ENCODE results near the gene CCNF.
A peak's percentile ranks its signal among the peaks of the same experiment; 100 is the strongest.

The CCNF gene

GRCh38 chr16:2485811-2486507 is 56.7 kb downstream of the CCNF start:
- DNase-seq (ENCODE audit: low read depth, low spot score) = no peak

DNA sequence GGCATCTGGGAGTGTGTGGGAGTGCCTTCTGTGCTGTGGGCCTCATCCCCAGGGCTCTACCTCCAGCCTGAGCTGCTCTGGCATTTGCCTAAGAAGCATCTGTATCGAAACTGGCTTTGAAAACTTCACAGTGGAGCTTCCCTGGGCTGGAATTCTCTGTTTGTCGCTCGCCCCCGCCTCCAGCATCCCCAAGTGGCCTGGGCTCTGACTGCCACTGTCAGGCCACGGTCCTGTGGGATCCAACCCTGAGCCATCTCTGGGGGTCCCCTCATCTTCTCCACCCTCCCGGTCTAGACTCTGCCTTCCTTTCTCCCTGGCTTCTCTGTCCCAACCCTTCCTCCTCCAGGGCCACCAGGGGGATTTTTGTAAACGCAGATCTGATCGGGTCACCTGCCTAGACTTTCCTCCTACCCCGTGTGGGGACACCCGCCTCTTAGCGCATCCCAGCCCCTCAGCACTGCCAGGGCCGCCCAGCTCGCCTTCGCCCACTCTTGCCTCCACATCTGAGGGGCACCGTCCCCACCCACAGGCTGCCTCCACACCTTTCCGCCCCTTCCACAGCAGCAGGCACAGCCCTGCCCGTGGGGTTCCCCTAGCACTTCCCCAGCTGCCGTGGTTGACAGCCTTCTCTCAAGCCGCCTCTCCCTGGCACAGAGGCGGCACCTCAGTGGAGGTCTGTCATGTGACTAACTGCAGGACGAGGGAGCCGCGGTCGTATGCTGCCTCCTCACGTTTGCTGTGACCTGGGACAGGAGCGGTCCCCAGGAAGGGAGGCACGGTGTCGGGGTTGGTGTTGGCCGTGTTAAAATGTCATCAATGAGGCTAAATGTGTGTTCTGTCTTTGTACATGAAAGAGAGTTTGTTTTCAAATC is 57.6 kb downstream of the CCNF start:
- peak; percentile 57 for DNase-seq (ENCODE audit: low read depth, low spot score)

DNA sequence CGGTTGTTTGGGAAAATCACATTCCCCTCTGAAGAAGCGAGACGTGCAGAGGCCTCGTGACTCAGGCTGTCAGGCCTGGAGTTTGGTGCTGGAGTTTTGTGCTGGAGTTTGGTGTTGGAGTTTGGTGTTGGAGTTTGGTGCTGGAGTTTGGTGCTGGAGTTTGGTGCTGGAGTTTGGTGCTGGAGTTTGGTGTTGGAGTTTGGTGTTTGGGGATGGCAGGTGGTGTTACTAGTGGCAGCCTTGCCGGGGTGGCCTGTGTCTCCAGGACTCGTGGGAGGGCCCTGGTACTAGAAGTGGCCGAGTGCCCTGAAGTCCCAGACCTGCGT is 58.2 kb downstream of the CCNF start:
- no peak for DNase-seq (ENCODE audit: low read depth, low spot score)

DNA sequence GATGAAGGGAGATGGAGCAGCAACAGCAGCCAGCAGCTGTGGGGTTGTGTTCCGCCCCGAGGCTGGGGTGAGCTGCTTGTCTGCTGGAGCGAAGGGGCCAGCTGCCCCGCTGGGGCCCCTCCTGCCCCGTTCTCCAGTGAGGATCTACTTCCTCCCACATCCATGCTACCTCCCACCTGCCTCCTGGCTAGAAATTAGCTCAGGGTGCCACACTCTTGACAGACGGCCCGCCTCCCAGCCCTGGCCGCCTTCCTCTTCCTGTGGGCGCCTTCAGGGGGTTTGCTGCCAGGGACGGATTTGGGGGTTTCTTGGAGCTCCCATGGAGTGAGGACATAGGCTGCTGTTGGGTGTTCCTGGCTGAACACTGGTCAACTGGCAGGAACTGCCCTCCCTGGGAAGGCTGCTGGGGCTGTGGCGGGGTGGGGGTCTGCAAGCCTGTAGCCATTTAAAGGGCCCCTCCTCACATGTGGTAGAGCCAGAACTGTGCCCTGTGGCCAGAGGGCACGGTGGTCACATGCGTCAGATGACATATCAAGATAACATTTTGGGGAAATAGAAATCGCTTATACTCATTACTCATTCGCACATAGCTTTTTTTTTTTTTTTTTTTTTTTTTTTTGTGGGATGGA is 58.8 kb downstream of the CCNF start:
- DNase-seq (ENCODE audit: low read depth, low spot score) = no peak

DNA sequence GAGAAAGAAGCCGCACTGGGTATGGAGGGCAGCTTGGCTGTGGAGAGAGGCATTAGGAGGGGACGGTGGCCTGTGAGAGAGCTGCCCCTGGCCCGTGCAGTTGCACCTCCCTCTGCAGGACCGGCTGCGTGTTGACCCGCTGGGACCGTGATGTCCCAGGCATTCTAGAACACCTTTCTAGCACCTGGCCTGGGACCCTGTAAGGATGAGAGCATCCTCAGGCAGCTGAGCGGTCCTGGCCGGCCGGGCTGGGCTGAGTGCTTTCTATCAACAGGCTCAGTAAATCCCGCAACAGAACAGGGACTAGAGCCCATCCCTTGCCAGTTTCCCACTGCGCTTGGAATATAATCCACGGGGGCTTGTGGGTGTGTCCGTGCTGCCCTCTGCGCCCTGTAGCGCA is 60.3 kb downstream of the CCNF start:
- no peak for DNase-seq (ENCODE audit: low read depth, low spot score)

GRCh38 chr16:2490190-2491105 is 61.2 kb downstream of the CCNF start:
- DNase-seq (ENCODE audit: low read depth, low spot score) = no peak

DNA sequence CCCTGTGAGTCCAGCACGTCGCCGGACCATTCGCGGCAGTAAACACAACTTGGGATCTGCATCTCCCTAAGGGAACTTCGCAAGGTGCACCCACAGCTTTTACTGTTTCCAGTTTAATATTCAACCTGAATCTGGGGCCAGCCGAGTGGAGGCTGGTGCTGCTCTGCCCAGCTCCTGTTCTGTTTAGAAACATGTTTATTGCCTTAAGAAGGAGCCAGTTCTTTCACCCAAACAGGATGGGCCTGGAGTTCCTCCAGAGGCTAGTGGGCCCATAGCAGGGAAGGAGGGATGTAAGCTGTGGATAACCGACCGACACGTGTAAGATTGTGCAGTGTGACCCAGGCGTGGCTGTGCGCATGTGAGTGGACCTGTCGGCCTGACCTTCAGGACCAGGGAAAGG is 63.0 kb downstream of the CCNF start:
- no peak for DNase-seq (ENCODE audit: low read depth, low spot score)

GRCh38 chr16:2493605-2494004 is 64.4 kb downstream of the CCNF start:
- no peak for DNase-seq (ENCODE audit: low read depth, low spot score)

- no peak for DNase-seq (ENCODE audit: low read depth, low spot score)
These were observed 65.4 kb downstream of the CCNF start for GRCh38 chr16:2494616-2495015.

- DNase-seq (ENCODE audit: low read depth, low spot score) = no peak
These were observed 65.8 kb downstream of the CCNF start for GRCh38 chr16:2495041-2495440.

- DNase-seq (ENCODE audit: low read depth, low spot score) = no peak
These were observed 67.2 kb downstream of the CCNF start for GRCh38 chr16:2496223-2497115.

DNA sequence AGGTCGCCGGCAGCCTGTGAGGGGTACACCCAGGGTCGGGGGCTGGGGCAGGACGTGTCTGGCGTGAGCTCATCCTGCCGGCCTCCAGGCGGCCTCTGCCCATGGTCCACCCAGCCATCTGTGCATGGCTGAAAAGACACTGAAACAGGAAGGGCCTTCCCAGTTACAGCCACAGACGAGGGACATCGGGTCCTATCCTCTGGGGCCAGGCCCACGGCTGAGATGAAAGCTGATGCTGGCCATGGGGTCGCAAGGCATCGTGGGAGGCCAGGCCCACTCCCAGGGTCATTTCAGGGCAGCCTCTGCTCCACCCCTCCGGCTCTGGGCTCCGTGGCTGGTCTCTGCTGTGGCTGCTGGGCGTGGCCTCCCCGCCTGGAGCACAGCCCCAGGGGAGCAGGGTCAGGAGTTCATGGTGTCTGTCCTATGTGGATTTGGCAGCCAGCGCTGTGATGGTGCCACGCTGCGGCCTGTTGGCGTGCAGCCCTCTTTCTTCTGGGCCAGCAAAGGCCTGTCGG is 67.9 kb downstream of the CCNF start:
- no peak for DNase-seq (ENCODE audit: low read depth, low spot score)

- DNase-seq (ENCODE audit: low read depth, low spot score) = no peak
These were observed 68.6 kb downstream of the CCNF start for GRCh38 chr16:2497695-2498484.

- no peak for DNase-seq (ENCODE audit: low read depth, low spot score)
These were observed 69.4 kb downstream of the CCNF start for GRCh38 chr16:2498531-2499253.

GRCh38 chr16:2499454-2499853 is 70.2 kb downstream of the CCNF start:
- no peak for DNase-seq (ENCODE audit: low read depth, low spot score)

GRCh38 chr16:2499890-2500429 is 70.7 kb downstream of the CCNF start:
- DNase-seq (ENCODE audit: low read depth, low spot score) = no peak

DNA sequence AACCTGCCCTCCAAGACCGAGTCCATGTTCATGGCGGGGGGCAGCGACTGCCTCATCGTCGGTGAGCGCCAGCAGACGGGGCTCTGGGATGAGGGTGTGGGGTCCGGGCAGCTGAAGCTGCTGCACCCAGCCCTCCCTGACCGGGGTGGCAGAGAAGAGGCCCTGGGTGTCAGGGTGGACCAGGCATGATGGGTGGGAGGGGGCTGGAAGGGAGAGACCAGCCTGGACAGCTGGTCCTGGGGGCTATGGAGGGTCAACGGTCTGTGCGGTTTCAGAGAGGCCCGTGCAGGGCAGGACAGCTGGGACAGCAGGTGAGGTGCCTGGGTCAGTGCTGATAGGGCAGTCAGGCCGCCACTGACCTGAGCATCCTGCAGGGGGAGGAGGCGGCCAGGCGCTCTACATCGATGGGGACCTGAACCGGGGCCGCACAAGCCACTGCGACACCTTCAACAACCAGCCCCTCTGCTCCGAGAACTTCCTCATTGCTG is 71.2 kb downstream of the CCNF start:
- DNase-seq (ENCODE audit: low read depth, low spot score) = no peak

DNA sequence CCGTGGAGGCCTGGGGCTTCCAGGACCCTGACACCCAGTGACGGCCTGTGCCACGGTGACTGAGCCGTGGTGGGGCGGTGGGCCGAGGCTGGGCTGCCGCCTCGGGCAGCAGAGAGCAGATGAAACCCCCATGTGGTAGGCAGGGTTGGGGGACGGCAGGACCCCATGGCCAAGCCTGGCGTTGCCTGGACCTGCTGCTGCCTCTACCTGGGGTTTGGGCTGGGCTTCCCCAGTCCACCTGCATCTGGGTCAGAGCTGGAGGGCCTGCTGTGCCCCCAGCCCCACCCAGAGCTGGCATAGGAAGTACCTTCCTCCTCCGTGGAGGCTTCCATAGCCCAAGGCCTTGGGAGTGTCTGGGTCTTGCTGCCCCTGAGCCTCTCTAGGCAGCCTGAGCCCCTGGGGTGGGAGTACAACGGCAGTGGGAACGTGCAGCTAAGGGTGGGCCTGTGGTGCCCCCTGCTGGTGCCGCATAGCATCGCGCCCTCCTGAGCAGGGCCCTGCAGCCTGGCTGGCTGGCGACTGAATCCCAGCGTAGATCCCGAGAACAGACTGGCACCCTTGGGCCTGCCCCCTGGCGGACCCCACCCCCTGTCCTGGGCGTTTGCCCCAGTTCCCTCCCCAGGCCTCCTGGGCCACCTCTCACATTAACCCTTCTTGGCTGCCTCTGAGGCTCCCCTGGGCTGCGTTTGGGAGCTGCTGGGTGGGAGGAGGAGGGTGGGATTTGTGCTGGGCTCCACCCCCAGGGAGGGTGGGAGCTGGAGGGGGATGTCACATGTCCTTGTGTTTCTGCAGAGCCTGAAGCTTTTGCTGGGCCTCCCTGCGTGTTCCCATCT is 71.9 kb downstream of the CCNF start:
- peak; percentile 55 for DNase-seq (ENCODE audit: low read depth, low spot score)
